Measurements from ENCODE around the gene SRGAP3.

Gene SRGAP3

GRCh38 chr3:8953313-8953712, 296.1 kb downstream of the SRGAP3 start:
- no peak overlapping the region for H3K9ac ChIP-seq (ENCODE audit: low read depth, low read length, poor library complexity, severe bottlenecking)

GRCh38 chr3:8952130-8952529, 297.3 kb downstream of the SRGAP3 start:
- H3K4me1 ChIP-seq (ENCODE audit: insufficient read depth, low read length, poor library complexity, severe bottlenecking): peaks cover 23% of the 10 kb centered on the region
- no peaks in the 10 kb centered on the region for H3K9me3 ChIP-seq (ENCODE audit: insufficient read depth, low read depth, low read length)
- no peaks in the 10 kb centered on the region for H3K27me3 ChIP-seq (ENCODE audit: insufficient read depth, low read length, poor library complexity, severe bottlenecking)
- H3K79me2 ChIP-seq (ENCODE audit: insufficient read depth, low read length): peaks cover 68% of the 10 kb centered on the region
- no peaks in the 10 kb centered on the region for H3K9me2 ChIP-seq (replicated peaks; ENCODE audit: low read depth, low read length)
- H2AFZ ChIP-seq (ENCODE audit: low read length): no peak overlapping the region
- TF ChIP-seq CTCF (conservative IDR thresholded peaks at IDR 0.05; ENCODE audit: low read length): no peak
- no peak for TF ChIP-seq EZH2phosphoT487 (IDR thresholded peaks at IDR 0.05; ENCODE audit: borderline replicate concordance)
- H3K36me3 ChIP-seq (ENCODE audit: insufficient read depth, low read length): peaks cover 14% of the 10 kb centered on the region; the same call in 1 of the 2 replicates
- H3K4me2 ChIP-seq (ENCODE audit: low read depth, low read length, poor library complexity, severe bottlenecking): no peak overlapping the region
- H3F3A ChIP-seq (ENCODE audit: low read depth): 0 out of 2 replicates have a peak, but pooled peaks cover 2% of the 10 kb centered on the region
- no peak overlapping the region for H3K4me3 ChIP-seq (ENCODE audit: low read length, poor library complexity, severe bottlenecking)
- H3K9ac ChIP-seq (ENCODE audit: low read depth, low read length, poor library complexity, severe bottlenecking): no peak overlapping the region
- H4K20me1 ChIP-seq (ENCODE audit: insufficient read depth, low read length, poor library complexity, severe bottlenecking): peaks cover 14% of the 10 kb centered on the region

More at GRCh38 chr3:8953313-8953712, 296.1 kb downstream of the SRGAP3 start:
- no peaks in the 10 kb centered on the region for H3K9me2 ChIP-seq (replicated peaks; ENCODE audit: low read depth, low read length)
- H3K79me2 ChIP-seq (ENCODE audit: insufficient read depth, low read length): peaks cover 79% of the 10 kb centered on the region
- no peaks in the 10 kb centered on the region for H3K27me3 ChIP-seq (ENCODE audit: insufficient read depth, low read length, poor library complexity, severe bottlenecking)
- H3K4me2 ChIP-seq (ENCODE audit: low read depth, low read length, poor library complexity, severe bottlenecking): no peak overlapping the region
- 0 out of 2 replicates have a peak, but pooled peaks cover 2% of the 10 kb centered on the region for H3F3A ChIP-seq (ENCODE audit: low read depth)
- H4K20me1 ChIP-seq (ENCODE audit: insufficient read depth, low read length, poor library complexity, severe bottlenecking): peaks cover 14% of the 10 kb centered on the region
- no peak overlapping the region for H2AFZ ChIP-seq (ENCODE audit: low read length)
- H3K9me3 ChIP-seq (ENCODE audit: insufficient read depth, low read depth, low read length): no peaks in the 10 kb centered on the region
- peaks cover 31% of the 10 kb centered on the region for H3K4me1 ChIP-seq (ENCODE audit: insufficient read depth, low read length, poor library complexity, severe bottlenecking)
- TF ChIP-seq EZH2phosphoT487 (IDR thresholded peaks at IDR 0.05; ENCODE audit: borderline replicate concordance) (no peak), CTCF (conservative IDR thresholded peaks at IDR 0.05; ENCODE audit: low read length) (no peak)
- H3K36me3 ChIP-seq (ENCODE audit: insufficient read depth, low read length): peaks cover 4% of the 10 kb centered on the region; the same call in 1 of the 2 replicates
- H3K4me3 ChIP-seq (ENCODE audit: low read length, poor library complexity, severe bottlenecking): no peak overlapping the region

- Histone ChIP-seq H4K20me1 (ENCODE audit: insufficient read depth, low read length, poor library complexity, severe bottlenecking) (peaks cover 6% of the 10 kb centered on the region), H3K9me3 (ENCODE audit: insufficient read depth, low read depth, low read length) (peaks cover 7% of the 10 kb centered on the region; the same call in 1 of the 2 replicates), H3F3A (ENCODE audit: low read depth) (0 out of 2 replicates have a peak, but pooled peaks cover 2% of the 10 kb centered on the region), H3K4me2 (ENCODE audit: low read depth, low read length, poor library complexity, severe bottlenecking) (no peak overlapping the region), H3K27me3 (ENCODE audit: insufficient read depth, low read length, poor library complexity, severe bottlenecking) (no peaks in the 10 kb centered on the region), H3K4me1 (ENCODE audit: insufficient read depth, low read length, poor library complexity, severe bottlenecking) (no peaks in the 10 kb centered on the region), H3K79me2 (ENCODE audit: insufficient read depth, low read length) (peaks cover 23% of the 10 kb centered on the region), H3K4me3 (ENCODE audit: low read length, poor library complexity, severe bottlenecking) (no peak overlapping the region), H3K9ac (ENCODE audit: low read depth, low read length, poor library complexity, severe bottlenecking) (no peak overlapping the region), H2AFZ (ENCODE audit: low read length) (no peak overlapping the region), H3K36me3 (ENCODE audit: insufficient read depth, low read length) (peaks cover 64% of the 10 kb centered on the region), H3K9me2 (replicated peaks; ENCODE audit: low read depth, low read length) (no peaks in the 10 kb centered on the region)
- no peak for TF ChIP-seq EZH2phosphoT487 (IDR thresholded peaks at IDR 0.05; ENCODE audit: borderline replicate concordance)
- no peak for TF ChIP-seq CTCF (conservative IDR thresholded peaks at IDR 0.05; ENCODE audit: low read length)
Measured at GRCh38 chr3:8945890-8946600, 303.4 kb downstream of the SRGAP3 start.

All from Loucy (cell line).